SK-N-SH treated with all-trans-retinoic acid at 6 μM for 48 hours (cell line): ENCODE results near the gene SPECC1.

Source experiments
- ATAC-seq: fragments of 200-7000 bp; cut with Tn5 transposase; 3 replicates; pipeline ENCODE4 v1.9.1; 2020; ENCODE audit warnings: mild to moderate bottlenecking, moderate library complexity
- ARNTL ChIP-seq: fragments of 450-650 bp; formaldehyde crosslinking; IDR thresholded peaks from 2 replicates; pipeline ENCODE4 v1.5.0; 2020; ENCODE audit warnings: low read depth, mild to moderate bottlenecking, moderate library complexity, borderline replicate concordance
- BACH2 ChIP-seq: fragments of 250-450 bp; sonication (Bioruptor Pico); IDR thresholded peaks from 2 replicates; pipeline ENCODE4 v1.9.0; 2021; ENCODE audit warnings: mild to moderate bottlenecking, borderline replicate concordance
- CSDC2 ChIP-seq: fragments of 250-450 bp; sonication (Bioruptor Pico); IDR thresholded peaks from 2 replicates; pipeline ENCODE4 v1.5.0; 2020; ENCODE audit warnings: mild to moderate bottlenecking, moderate library complexity
- GLIS3 ChIP-seq: fragments of 250-450 bp; sonication (Bioruptor Pico); IDR thresholded peaks from 2 replicates; pipeline ENCODE4 v1.5.0; 2020; ENCODE audit warnings: mild to moderate bottlenecking, moderate library complexity
- ISL1 ChIP-seq: fragments of 250-450 bp; sonication (Bioruptor Pico); IDR thresholded peaks from 2 replicates; pipeline ENCODE4 v2.1.2; 2022; ENCODE audit warnings: mild to moderate bottlenecking, moderate library complexity
- OSR1 ChIP-seq: fragments of 250-450 bp; sonication (Bioruptor Pico); IDR thresholded peaks from 2 replicates; pipeline ENCODE4 v1.8.0; 2022; ENCODE audit warnings: moderate library complexity, mild to moderate bottlenecking, inconsistent platforms
- PPARA ChIP-seq: fragments of 250-450 bp; sonication (Bioruptor Pico); IDR thresholded peaks from 2 replicates; pipeline ENCODE4 v1.5.0; 2020; ENCODE audit warnings: mild to moderate bottlenecking, borderline replicate concordance
- RARB ChIP-seq: fragments of 250-450 bp; sonication (Bioruptor Pico); IDR thresholded peaks from 2 replicates; pipeline ENCODE4 v1.8.0; 2021; ENCODE audit warnings: mild to moderate bottlenecking, moderate library complexity
- SNAI2 ChIP-seq: fragments of 250-450 bp; sonication (Bioruptor Pico); IDR thresholded peaks from 2 replicates; pipeline ENCODE4 v1.5.0; 2020; ENCODE audit warnings: mild to moderate bottlenecking, moderate library complexity
- TCF4 ChIP-seq: fragments of 250-450 bp; sonication (Bioruptor Pico); IDR thresholded peaks from 2 replicates; pipeline ENCODE4 v1.8.0; 2021; ENCODE audit warnings: mild to moderate bottlenecking, moderate library complexity, borderline replicate concordance
- TOX ChIP-seq: fragments of 250-450 bp; sonication (Bioruptor Pico); IDR thresholded peaks from 2 replicates; pipeline ENCODE4 v1.8.0; 2021; ENCODE audit warnings: mild to moderate bottlenecking, moderate library complexity, borderline replicate concordance
- ZC3H10 ChIP-seq: fragments of 250-450 bp; sonication (Bioruptor Pico); IDR thresholded peaks from 2 replicates; pipeline ENCODE4 v1.5.1; 2021; ENCODE audit warnings: mild to moderate bottlenecking, moderate library complexity
- ZFP3 ChIP-seq: fragments of 250-450 bp; sonication (Bioruptor Pico); IDR thresholded peaks from 2 replicates; pipeline ENCODE4 v1.5.0; 2020; ENCODE audit warnings: mild to moderate bottlenecking, moderate library complexity
- ZFP30 ChIP-seq: fragments of 450-650 bp; formaldehyde crosslinking; IDR thresholded peaks from 2 replicates; pipeline ENCODE4 v1.5.0; 2022; ENCODE audit warnings: mild to moderate bottlenecking, moderate library complexity
- ZNF565 ChIP-seq: fragments of 450-650 bp; formaldehyde crosslinking; conservative IDR thresholded peaks from 2 replicates; pipeline ENCODE4 v1.5.0; 2020; ENCODE audit warnings: low read depth, mild to moderate bottlenecking, moderate library complexity
- ZNF70 ChIP-seq: fragments of 450-650 bp; formaldehyde crosslinking; IDR thresholded peaks from 2 replicates; pipeline ENCODE4 v1.5.0; 2020; ENCODE audit warnings: mild to moderate bottlenecking, moderate library complexity
- ZNF8 ChIP-seq: fragments of 450-650 bp; formaldehyde crosslinking; IDR thresholded peaks from 2 replicates; pipeline ENCODE4 v1.5.0; 2020; ENCODE audit warnings: mild to moderate bottlenecking, moderate library complexity
- TF ChIP-seq, protein P1 (sequence below): fragments of 250-450 bp; sonication (Bioruptor Pico); IDR thresholded peaks from 2 replicates; pipeline ENCODE4 v1.5.1; 2020; ENCODE audit warnings: low read depth, mild to moderate bottlenecking, moderate library complexity
- TF ChIP-seq, protein P2 (sequence below): fragments of 250-450 bp; sonication (Bioruptor Pico); IDR thresholded peaks from 2 replicates; pipeline ENCODE4 v1.8.0; 2021; ENCODE audit warnings: low read depth, mild to moderate bottlenecking, moderate library complexity, borderline replicate concordance
- TF ChIP-seq, protein P3 (sequence below): fragments of 250-450 bp; sonication (Bioruptor Pico); IDR thresholded peaks from 2 replicates; pipeline ENCODE4 v1.8.0; 2020; ENCODE audit warnings: mild to moderate bottlenecking, moderate library complexity, borderline replicate concordance
- TF ChIP-seq, protein P4 (sequence below): fragments of 250-450 bp; sonication (Bioruptor Pico); IDR thresholded peaks from 2 replicates; pipeline ENCODE4 v1.5.0; 2020; ENCODE audit warnings: mild to moderate bottlenecking, moderate library complexity

The SPECC1 gene

DNA sequence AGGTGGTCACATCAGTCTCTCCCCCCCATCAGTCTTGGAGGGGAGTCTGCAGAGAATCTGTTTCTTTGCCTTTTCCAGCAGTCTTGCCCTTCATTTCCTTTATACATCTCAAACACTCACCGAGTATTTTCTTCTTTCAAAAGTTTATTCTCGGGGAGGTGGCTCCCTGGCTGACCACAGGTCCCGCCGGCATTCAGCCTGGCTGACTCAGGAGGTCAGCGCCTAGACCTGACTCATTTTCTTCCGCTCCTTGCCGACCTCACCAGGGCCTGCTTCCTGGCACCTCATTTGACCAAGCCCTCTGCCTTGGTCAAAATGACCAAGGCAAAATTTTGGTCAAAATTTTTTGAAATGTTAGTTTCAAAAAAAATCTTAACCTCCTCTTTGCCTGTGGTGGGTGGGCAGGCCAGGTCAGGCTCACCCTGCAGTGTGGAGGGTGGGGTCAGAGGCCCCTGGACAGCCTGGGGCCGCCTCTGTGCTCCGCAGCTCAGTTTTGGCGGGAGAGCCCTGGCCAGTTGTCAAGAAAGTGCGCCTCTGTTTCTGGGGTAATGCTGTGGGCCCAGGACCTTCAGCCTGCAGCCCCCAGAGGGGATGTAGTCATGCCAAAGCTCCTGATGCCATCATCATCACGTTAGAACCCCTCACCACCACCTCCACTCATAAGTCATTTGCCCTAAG, 165.6 kb downstream of the SPECC1 start:
- TF ChIP-seq, protein P1, sequence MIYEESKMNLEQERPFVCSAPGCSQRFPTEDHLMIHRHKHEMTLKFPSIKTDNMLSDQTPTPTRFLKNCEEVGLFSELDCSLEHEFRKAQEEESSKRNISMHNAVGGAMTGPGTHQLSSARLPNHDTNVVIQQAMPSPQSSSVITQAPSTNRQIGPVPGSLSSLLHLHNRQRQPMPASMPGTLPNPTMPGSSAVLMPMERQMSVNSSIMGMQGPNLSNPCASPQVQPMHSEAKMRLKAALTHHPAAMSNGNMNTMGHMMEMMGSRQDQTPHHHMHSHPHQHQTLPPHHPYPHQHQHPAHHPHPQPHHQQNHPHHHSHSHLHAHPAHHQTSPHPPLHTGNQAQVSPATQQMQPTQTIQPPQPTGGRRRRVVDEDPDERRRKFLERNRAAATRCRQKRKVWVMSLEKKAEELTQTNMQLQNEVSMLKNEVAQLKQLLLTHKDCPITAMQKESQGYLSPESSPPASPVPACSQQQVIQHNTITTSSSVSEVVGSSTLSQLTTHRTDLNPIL (CRISPR knock-in tag) = no peak
- TF ChIP-seq SNAI2 (CRISPR knock-in tag) (no peak), ARNTL (no peak), ZNF8 (CRISPR knock-in tag) (no peak), CSDC2 (CRISPR knock-in tag) (no peak), TCF4 (CRISPR knock-in tag) (no peak), ISL1 (CRISPR knock-in tag) (no peak), TOX (no peak), BACH2 (CRISPR knock-in tag) (no peak), OSR1 (CRISPR knock-in tag) (no peak), ZFP3 (CRISPR knock-in tag) (no peak)
- ATAC-seq = 0 out of 3 replicates have a peak, but pooled peaks have one; percentile 13

DNA sequence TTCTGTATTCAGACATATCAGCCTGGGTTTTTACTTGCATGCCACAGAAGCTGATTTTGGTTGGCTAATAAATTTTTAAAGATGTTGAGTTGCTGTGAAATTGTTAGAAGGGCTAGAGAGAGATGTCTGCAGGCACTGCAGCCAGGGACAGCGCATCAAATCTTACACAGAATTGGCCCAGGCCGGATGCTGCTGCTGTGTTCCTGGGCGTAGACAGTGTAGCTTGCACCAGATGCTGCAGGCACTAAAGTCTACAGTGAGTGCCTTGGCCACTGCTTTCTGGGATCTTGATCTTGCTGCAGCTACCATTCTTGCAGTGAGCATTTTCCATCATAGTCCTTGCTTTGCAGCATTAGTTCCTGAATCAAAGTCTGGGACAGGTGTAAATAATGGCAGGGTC, 169.9 kb downstream of the SPECC1 start:
- no peak for ATAC-seq
- TF ChIP-seq SNAI2 (CRISPR knock-in tag) (no peak), ZNF565 (CRISPR knock-in tag) (no peak), ZNF8 (CRISPR knock-in tag) (no peak), TOX (no peak), RARB (CRISPR knock-in tag) (no peak), ZNF70 (CRISPR knock-in tag) (no peak), ZFP30 (no peak), ZFP3 (CRISPR knock-in tag) (no peak), OSR1 (CRISPR knock-in tag) (no peak), CSDC2 (CRISPR knock-in tag) (no peak), ZC3H10 (CRISPR knock-in tag) (no peak), ARNTL (no peak), PPARA (CRISPR knock-in tag) (no peak), ISL1 (CRISPR knock-in tag) (no peak)
- TF ChIP-seq, protein P1 (CRISPR knock-in tag) = no peak
- TF ChIP-seq, protein P2, sequence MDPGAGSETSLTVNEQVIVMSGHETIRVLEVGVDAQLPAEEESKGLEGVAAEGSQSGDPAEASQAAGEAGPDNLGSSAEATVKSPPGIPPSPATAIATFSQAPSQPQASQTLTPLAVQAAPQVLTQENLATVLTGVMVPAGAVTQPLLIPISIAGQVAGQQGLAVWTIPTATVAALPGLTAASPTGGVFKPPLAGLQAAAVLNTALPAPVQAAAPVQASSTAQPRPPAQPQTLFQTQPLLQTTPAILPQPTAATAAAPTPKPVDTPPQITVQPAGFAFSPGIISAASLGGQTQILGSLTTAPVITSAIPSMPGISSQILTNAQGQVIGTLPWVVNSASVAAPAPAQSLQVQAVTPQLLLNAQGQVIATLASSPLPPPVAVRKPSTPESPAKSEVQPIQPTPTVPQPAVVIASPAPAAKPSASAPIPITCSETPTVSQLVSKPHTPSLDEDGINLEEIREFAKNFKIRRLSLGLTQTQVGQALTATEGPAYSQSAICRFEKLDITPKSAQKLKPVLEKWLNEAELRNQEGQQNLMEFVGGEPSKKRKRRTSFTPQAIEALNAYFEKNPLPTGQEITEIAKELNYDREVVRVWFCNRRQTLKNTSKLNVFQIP (CRISPR knock-in tag) = no peak
- TF ChIP-seq, protein P3, sequence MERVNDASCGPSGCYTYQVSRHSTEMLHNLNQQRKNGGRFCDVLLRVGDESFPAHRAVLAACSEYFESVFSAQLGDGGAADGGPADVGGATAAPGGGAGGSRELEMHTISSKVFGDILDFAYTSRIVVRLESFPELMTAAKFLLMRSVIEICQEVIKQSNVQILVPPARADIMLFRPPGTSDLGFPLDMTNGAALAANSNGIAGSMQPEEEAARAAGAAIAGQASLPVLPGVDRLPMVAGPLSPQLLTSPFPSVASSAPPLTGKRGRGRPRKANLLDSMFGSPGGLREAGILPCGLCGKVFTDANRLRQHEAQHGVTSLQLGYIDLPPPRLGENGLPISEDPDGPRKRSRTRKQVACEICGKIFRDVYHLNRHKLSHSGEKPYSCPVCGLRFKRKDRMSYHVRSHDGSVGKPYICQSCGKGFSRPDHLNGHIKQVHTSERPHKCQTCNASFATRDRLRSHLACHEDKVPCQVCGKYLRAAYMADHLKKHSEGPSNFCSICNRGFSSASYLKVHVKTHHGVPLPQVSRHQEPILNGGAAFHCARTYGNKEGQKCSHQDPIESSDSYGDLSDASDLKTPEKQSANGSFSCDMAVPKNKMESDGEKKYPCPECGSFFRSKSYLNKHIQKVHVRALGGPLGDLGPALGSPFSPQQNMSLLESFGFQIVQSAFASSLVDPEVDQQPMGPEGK (CRISPR knock-in tag) = no peak

DNA sequence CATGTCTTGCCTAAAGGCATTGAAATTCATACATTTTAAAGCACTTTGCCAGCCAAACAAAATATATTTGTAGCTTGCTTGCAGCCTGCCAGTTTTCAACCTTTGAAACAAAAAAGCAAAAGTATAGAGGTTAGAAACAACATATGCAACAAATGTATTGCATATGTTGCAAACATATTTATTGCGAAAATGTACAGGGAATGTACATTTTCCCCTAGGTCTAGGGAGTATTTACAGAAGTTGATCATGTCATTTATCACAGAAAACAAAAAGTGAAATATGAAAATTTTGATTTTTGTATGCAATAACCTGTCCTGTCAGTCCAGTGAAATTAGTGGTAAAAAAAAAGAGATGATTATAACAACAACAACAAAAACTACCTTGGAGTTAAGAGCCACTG, 171.5 kb downstream of the SPECC1 start:
- TF ChIP-seq ISL1 (CRISPR knock-in tag) (no peak), ZFP3 (CRISPR knock-in tag) (no peak)
- ATAC-seq = no peak

DNA sequence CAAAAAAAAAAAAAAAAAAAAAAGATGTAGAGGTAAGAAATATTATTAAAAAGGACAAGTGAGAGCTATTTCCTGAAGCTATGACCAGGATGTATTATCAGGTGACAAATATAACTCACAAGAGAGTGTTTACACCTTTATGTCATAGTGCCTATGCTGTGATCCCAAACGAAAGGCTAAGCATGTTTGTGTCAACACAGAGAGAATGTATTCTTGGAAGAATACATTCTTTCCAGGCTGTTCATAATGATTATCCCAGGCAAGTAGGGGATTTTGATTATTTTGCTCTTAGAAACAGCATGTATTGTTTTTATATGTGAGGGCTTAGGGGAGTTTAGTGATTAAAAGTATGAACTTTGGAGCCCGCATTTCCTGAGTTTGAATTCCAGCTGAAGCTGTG, 175.0 kb downstream of the SPECC1 start:
- TF ChIP-seq TCF4 (CRISPR knock-in tag) (no peak), ISL1 (CRISPR knock-in tag) (no peak), ZNF8 (CRISPR knock-in tag) (no peak), GLIS3 (CRISPR knock-in tag) (no peak), ARNTL (no peak), ZC3H10 (CRISPR knock-in tag) (no peak), ZFP3 (CRISPR knock-in tag) (no peak), OSR1 (CRISPR knock-in tag) (no peak)
- TF ChIP-seq, protein P4, sequence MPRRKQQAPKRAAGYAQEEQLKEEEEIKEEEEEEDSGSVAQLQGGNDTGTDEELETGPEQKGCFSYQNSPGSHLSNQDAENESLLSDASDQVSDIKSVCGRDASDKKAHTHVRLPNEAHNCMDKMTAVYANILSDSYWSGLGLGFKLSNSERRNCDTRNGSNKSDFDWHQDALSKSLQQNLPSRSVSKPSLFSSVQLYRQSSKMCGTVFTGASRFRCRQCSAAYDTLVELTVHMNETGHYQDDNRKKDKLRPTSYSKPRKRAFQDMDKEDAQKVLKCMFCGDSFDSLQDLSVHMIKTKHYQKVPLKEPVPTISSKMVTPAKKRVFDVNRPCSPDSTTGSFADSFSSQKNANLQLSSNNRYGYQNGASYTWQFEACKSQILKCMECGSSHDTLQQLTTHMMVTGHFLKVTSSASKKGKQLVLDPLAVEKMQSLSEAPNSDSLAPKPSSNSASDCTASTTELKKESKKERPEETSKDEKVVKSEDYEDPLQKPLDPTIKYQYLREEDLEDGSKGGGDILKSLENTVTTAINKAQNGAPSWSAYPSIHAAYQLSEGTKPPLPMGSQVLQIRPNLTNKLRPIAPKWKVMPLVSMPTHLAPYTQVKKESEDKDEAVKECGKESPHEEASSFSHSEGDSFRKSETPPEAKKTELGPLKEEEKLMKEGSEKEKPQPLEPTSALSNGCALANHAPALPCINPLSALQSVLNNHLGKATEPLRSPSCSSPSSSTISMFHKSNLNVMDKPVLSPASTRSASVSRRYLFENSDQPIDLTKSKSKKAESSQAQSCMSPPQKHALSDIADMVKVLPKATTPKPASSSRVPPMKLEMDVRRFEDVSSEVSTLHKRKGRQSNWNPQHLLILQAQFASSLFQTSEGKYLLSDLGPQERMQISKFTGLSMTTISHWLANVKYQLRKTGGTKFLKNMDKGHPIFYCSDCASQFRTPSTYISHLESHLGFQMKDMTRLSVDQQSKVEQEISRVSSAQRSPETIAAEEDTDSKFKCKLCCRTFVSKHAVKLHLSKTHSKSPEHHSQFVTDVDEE = no peak
- no peak for ATAC-seq
